Measurements from ENCODE around the gene ANKEF1.
A peak's percentile ranks its signal among the peaks of the same experiment; 100 is the strongest.
"Not testable (repeated sequence)": the region's sequence is repeated elsewhere in the genome, so short reads cannot be mapped to it uniquely, and the experiment has no call there.

Gene ANKEF1
- 0.09 to 2.0 (median 0.61) reads per million in 18 experiments for total RNA-seq

GRCh38 chr20:10034717-10035571 is at the start of gene ANKEF1:
ANKEF1 (plus strand) TSS chr20:10034987; CDS start chr20:10038302, 3,315 bp downstream.
- peak in 1 of 2 donors; percentile 29 for DNase-seq

DNA sequence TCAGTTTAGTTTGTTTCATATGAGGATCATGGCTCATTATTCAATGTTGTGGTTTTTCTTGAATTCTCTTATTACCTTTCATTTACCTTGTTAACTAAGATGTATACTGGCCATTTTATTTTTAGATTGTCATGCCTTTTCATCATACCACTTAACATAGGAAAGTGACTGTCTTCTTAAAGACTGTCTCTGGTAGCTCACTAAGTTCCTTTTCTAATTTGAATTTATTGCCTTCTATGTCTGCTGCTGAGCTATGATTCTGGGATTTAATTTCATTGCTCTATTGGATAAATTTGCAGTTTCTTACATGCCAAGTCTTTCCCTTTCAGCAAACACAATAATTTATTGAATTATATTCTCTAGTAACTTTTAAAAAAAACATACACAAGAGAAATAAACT is 49.5 kb upstream of the ANKEF1 start:
- no peak for DNase-seq

GRCh38 chr20:9985773-9986172 is 49.0 kb upstream of the ANKEF1 start:
- DNase-seq, result peak; percentile 57 to 93

DNA sequence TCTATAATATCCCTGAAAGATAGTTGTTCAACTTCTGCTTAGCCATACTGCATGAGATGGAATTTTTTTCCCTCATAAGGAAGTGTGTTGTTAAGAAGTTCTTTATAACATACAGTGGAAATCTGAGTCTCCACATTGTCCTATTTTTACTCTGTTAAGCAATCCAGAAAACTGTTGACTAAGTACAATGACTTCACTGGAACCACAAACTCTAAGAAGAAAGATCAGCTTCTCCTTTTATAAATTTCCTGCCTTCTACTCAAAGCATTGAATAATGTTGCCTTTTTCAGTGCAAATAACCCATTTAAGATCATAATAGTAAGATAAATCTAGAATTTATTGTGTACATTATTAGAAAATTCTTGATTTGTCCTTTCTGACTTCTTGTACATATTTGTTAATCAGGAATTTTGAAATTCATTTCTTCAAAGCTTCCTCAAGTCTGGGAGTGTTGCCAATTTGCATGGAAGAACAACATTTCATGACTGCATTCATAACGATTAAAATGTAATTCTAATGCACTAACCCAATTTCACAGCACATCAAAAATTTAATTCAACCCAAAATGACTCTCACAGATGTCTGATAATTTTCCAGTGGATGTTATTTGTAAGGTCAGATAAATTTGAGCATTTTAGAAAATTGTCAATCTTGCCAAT is 45.6 kb upstream of the ANKEF1 start:
- peak; percentile 74 to 95 for DNase-seq

DNA sequence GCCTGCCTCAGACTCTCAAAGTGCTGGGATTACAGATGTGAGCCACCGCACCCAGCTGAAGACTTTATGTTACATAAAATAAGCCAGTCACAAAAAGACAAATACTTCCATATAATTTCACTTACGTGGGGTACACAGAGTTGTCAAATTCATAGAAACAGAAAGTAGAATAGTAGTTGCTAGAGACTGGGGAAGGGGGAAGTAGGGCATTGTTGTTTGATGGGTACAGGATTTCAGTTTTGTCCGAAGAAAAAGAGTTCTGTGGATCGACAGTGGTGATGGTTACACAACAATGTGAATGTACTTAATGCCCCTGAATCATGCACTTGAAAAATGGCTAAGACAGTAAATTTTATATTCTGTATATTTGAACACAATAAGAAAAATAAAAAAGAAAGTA is 41.6 kb upstream of the ANKEF1 start:
- peak; percentile 13 to 30 for DNase-seq

- DNase-seq, result no peak
These were observed 40.1 kb upstream of the ANKEF1 start for GRCh38 chr20:9994676-9995075.

GRCh38 chr20:9995510-9996272 is 39.1 kb upstream of the ANKEF1 start:
- DNase-seq, result no peak

GRCh38 chr20:9996944-9997343 is 37.8 kb upstream of the ANKEF1 start:
- DNase-seq, result no peak

DNA sequence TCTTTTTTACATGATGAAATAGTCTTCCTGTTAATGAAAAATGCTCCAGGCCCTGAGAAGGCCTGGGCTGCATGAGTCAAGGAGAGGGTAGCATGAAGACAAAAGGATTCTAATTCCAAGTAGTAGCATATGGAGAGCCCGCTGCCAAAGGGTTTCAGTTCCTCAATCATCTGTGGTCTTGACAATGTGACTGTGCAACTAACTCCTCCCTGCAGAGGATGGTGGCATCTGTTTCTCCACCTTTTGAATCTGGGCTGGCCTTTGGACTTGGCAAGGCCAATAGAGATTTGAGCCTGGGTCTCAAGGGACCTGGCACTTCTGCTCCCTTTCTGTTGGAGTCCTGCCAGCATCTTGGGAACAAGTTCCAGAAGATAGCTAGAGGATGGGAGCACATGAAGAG is 35.1 kb upstream of the ANKEF1 start:
- DNase-seq, result peak; percentile 75 to 79

DNA sequence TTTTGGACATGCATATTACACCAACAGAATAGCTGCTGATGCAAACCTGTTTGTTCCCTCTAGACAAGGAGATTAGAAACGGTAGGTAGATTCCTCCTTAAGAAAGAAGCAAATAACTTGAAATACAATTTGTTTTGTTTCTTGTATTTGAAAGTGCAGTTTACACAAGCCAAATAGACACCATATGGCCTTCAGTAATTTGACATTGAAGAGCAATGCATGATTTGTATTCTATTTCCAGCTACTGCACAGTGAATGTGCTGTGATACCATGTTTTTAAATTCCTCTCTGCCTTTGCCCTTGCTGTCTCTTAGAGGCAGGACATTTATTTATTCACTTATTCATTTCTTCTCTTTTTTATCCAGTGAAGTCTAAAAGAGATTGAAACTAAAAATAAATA is 31.9 kb upstream of the ANKEF1 start:
- DNase-seq, result no peak

DNA sequence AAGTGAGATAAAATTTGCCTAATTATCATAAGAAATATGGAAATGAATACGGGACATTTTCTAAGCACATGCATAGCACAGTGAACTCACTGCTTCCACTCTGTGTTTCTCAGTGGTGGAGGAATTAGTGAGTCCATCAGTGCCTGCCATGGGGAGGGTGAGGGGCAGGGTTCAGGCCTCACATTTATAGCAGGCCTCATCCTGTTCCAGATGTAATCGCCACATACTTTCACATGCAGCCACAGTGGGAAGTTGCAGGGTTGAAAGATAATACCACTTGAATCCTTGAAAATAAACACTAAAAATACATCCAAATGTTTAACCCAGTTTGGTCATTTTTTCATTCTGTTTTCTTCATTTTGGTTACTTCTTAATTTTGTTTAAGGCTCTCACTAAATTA is 29.9 kb upstream of the ANKEF1 start:
- no peak for DNase-seq

GRCh38 chr20:10005885-10006284 is 28.9 kb upstream of the ANKEF1 start:
- no peak for DNase-seq

DNA sequence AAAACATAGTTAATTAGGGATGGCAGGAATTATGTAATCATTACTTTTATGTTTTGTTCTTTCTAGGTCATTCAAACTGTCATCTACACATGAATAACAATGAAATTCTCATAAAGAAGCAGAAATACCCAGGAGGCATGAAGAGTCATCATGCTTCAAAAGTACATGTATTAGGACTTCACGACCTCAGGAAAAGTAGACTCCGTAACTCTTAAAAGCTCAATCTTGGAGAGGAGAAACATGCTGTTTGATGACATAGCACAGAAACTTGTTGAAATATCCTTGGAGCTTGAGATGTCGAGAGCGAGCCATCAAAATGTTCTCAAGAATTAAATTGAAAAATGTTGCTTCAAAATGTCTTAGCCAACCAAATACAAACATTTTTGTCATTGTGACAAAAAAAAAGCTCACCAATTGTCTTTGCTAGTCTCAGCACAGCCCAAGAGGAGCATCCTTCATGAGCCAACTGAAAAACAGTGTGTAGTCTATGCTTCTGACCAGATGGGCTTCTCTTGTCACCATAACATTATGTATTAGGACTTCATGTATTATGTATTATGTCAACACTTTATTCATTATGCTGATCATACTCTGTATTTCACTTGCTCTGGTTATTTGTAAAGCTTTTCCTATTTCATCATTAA is 28.2 kb upstream of the ANKEF1 start:
- DNase-seq, result no peak

GRCh38 chr20:10007158-10007557 is 27.6 kb upstream of the ANKEF1 start:
- DNase-seq, result no peak

DNA sequence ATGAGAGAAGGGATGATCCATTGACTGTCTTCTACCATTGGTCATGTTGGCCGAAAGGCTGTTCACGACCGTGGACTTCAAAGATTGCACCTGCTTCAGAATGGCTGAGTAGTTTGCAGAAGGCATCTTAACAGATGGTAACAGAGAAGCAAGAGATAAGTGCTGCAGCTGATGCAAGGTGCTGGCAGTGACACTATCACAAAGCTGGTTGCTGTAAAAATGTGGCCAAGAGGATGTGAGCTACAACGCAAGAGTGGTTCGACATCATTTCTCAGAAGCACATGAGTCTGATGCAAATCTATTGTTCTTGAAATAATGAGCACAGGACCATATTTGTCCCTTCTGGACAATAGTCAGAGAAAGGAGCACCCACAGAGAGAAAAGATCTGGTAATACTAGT is 27.0 kb upstream of the ANKEF1 start:
- no peak for DNase-seq

GRCh38 chr20:10012464-10012863 is 22.3 kb upstream of the ANKEF1 start:
- DNase-seq, result peak; percentile 44 to 49

- no peak for DNase-seq
These were observed 20.4 kb upstream of the ANKEF1 start for GRCh38 chr20:10014431-10014830.

- peak; percentile 14 to 33 for DNase-seq
These were observed 13.8 kb upstream of the ANKEF1 start for GRCh38 chr20:10020937-10021336.

DNA sequence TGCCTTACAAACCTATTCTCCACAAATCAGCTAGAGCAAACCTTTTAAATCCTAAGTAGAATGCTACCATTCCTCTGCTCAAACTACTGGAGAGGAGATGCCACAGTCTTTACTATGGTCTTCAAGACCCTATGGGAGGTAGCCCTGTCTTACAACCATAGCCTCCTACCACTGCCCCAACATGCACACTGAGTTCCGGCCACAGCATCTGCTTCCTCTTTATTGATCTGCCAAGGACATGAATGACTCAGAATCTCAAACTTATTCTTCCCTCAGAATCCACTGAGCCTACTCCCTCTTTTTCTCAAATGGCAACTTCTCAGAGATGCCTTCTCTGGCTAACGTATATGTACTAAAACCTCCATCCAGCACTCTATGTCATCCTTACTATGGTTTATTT is 12.2 kb upstream of the ANKEF1 start:
- DNase-seq, result no peak

- DNase-seq, result no peak
These were observed 10.9 kb upstream of the ANKEF1 start for GRCh38 chr20:10023911-10024310.

DNA sequence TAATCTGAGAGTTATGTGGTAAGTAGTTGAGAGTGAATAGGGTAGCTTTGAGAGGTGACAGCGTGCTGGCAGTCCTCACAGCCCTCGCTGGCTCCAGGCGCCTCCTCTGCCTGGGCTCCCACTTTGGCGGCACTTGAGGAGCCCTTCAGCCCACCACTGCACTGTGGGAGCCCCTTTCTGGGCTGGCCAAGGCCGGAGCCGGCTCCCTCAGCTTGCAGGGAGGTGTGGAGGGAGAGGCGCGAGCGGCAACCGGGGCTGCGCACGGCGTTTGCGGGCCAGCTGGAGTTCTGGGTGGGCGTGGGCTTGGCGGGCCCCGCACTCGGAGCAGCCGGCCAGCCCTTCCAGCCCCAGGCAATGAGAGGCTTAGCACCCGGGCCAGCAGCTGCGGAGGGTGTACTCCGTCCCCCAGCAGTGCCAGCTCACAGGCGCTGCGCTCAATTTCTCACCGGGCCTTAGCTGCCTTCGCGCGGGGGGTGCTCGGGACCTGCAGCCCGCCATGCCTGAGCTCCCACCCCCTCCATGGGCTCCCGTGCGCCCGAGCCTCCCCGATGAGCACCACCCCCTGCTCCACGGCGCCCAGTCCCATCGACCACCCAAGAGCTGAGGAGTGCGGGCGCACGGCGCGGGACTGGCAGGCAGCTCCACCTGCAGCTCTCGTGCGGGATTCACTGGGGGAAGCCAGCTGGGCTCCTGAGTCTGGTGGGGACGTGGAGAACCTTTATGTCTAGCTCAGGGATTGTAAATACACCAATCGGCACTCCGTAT is 3.2 kb upstream of the ANKEF1 start:
- not testable (repeated sequence) for DNase-seq

DNA sequence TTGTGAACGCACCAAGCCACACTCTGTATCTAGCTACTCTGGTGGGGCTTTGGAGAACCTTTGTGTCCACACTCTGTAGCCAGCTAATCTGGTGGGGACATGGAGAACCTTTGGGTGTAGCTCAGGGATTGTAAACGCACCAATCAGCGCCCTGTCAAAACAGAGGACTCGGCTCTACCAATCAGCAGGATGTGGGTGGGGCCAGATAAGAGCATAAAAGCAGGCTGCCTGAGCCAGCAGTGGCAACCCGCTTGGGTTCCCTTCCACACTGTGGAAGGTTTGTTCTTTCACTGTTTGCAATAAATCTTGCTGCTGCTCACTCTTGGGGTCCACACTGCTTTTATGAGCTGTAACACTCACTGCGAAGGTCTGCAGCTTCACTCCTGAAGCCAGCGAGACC is 2.5 kb upstream of the ANKEF1 start:
- DNase-seq, result not testable (repeated sequence)

Data from inflammatory macrophage (primary cell).